DLD1 (cell line): ENCODE results near the gene ADORA2A.

Experiments
- in situ Hi-C: cut with HindIII; loops from 2 replicates; pipeline ENCODE4 v1.10.0; 2017; ENCODE audit warnings: low sequenced_read_pairs

Gene ADORA2A

DNA sequence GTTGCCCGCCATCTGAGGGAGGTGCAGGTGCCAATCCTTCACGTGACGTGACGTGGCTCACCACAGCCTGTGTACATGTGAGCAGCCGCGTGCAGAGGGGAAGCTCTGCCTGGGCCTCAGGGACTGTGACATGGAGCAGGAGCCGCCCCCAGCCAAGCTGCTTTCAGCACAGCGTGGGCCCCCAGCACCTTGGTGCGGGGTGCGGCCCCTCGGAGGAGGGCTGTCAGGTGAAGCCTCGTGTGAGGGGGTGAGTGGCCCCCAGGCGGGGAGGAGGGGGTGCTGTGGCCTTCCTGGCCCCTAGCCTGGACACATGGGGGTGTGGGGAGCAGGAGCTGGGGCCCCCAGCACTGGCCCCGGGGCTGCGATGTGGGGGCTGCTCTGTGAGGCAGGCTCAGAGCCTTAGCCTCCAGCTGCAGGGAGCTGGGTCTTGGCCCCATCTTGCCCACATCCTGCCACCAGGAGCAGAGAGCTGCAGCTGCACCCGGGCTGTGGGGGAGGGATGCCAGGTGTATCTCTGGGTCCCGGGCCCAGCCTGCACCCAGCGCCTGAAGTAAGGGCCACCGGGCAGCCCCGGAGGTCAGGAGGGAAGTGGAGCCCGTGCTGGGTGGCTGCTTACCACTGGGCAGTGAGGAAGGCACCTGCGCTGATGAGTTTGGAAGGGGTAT is at the start of gene ADORA2A:
TSS of gene ADORA2A (plus strand) at position 100 of the 665 bp plus-strand sequence. CDS start 5,806 bp downstream, outside the sequence.
- in situ Hi-C loops, result no loop called here

DNA sequence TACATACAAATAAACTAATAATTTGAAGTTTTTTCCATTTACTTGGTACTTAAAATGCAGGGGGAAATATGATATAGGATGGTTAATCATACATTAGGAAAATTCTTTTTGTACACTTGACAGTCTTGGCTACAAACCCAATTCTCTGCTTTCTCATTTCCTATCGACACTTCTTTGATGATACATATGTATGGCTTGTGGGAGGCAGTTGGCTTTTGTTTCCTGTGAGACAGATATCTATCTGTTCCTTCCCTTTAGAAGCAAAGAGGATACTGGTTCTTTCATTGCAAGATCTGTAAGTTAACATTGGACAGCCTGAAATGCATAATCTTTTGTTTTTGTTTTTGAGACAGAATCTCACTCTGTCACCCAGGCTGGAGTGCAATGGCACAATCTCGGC is 47.9 kb upstream of the ADORA2A start:
- in situ Hi-C loops, result no loop called here

DNA sequence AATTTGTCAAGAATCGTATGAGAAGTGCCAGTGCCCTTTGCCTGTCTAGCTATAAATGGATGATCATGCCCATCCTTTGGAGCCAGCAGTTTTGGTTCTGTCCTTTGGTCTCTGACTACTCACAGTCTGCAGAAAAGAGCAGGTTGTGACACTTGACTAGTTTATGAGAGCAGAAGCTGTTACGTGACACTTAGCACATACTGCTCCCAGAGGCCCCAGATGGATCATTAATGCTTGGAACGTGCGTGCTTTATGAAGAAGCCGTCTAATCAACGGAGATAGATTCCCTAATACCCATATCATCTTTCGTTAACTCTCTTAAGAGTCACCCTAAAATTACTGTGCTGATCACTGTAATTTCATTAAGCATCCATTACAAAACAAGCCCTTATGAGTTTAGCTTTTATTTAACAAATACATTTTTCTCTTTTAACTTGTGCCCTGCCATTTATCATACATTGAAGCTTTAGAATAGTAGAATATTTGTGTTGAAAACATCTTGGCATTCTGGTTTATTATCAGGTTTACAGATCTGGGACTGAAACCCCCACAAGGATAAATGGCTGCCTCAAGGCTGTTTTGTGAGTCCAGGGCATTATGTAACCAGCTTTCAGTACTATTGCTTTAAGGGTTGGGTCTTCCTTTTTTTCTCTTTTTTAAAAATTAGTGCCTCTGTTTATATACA is 47.0 kb upstream of the ADORA2A start:
- in situ Hi-C loops, result no loop called here

DNA sequence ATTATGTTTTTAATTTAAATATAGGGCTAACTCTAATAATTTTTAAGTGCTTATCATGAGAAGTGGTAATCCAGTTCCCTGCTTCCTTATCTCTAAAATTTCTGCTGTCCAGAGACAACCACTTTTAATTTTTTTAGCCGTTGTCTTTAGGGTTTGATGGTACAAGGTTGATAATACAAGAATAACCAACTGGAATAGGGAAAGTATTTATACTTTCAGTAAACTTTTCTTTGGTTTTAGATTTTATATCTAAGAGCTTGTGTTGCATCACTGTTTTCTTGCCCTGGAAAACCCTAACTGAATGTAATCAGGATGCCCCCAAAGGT is 46.5 kb upstream of the ADORA2A start:
- in situ Hi-C loops, result no loop called here

DNA sequence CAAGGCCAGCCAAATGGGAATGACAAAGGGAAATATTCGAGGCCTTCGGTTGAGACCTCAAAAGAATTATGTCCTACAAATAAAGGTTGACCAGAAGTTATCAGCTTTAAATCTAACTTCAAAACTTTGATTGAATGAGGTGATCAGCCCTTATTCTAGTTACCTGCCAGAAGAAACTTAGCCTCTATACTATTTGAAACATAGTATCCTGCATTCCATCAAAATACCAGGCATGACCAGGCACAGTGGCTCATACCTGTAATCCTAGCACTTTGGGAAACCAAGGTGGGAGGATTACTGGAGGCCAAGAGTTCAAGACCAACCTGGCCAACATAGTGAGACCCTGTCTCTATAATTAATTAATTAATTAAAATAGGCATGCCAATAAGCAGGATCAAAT is 44.3 kb upstream of the ADORA2A start:
- in situ Hi-C loops, result no loop called here

DNA sequence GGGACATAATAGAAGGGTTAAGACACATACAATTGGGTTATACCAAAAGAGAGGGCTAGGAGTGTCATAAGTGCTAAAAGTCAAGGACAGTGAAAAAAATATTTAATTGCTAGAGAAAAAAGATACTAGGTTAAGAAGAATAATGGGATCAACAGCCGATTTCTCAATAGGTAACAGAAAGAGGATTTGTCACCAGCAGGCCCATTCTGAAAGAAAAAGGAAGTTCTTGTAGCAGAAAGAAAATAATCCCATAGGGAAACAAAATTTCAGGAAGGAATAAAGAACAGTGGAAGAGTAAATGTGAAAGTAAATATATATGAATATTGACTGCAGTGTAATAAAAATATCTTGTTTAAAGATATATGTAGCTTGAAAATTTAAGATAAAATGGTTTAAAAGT is 43.3 kb upstream of the ADORA2A start:
- in situ Hi-C loops, result no loop called here

DNA sequence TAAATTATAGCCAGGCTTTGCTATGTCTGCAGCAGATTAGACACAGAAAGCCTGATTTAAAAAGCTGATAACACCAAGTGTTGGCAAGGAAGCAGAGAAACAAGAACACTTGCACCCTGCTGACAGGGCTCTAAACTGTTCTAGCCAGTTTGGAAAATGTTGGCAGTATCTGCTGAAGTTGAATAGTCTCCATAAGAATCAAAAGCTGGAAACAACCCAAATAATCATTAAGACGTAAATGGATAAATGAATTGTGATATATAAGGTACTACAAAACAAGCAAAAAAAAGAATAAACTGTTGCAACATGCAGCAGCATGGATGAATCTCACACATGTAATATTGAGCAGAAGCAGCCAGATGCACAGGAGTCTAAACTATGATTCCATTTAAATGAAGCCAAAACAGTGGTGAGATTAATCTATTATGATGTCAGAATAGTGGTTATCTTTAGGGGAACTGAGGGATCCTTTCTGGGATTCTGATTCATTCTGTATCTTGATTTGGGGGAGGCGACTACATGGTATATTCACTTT is 40.4 kb upstream of the ADORA2A start:
- in situ Hi-C loops, result no loop called here

DNA sequence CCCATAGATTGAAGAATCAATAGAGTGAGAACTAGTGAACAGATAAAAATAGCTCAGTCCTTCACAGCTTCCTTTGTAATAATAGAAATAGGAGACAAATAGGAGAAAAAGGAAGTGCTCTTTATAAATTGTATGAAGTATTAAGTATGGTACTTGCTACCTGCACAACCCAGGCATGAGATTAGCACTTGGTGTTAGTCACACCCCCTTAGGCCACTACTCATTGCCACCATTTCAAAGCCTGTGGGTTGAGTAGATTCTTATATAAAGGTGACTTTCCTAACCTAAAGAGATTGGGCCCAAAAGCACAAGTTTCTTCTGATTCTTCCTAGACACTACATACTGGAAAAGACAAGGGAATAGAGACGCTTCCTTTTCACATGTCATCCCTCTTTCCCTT is 37.7 kb upstream of the ADORA2A start:
- in situ Hi-C loops, result no loop called here

DNA sequence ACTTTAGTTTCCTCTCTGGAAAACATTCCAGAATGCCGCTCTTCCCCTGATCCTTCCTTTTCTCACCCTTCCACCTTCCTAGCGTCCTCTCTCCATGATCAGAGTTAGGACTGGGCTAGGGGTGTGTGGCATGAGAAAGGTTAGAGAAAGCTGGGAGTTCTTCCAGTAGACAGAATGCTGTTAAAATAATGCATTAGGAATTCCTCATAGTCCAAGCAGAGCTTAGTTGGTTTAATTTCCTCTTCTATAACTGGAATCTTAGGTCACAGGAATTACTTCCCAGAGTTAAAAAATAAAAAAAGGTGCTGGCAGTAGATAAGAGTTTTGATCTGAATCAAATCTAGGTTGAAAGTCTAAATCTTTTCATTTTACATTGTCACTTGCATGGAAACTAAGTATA is 37.2 kb upstream of the ADORA2A start:
- in situ Hi-C loops, result no loop called here

DNA sequence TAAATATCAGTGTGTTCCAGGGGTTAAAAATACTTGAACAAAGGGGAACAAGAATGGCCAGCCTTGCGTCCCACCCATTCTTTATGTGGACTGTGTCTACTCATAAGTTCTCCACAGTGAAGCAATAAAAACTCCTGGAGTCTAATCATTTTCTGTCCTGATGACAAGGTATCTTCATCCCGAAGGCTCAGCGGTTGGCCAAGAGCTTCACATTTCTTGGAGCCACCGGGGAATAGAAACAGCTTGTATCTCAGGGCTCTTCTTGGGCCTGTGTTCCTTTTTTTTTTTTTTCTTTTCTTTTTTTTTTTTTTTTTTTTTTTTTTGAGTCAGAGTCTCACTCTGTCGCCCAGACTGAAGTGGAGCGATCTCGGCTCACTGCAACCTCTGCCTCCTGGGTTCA is 36.8 kb upstream of the ADORA2A start:
- in situ Hi-C loops, result no loop called here

DNA sequence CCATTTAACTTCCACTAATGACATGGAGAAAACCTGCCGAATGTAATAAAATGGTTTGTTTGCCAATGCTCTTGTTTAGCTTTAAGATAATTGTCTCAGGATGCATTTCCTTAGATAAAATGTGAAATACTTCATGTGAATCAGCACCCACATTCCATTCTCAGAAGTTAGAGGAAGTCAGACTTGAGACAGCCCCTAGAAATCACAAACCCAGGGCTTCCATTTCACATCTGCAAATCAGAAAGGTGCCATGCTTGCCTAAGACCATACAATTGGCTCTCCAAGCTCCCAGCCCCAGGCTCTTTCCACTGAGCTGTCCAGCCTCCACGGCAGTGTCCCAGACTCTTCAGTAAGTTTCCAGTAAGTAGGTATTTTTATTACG is 35.6 kb upstream of the ADORA2A start:
- in situ Hi-C loops, result no loop called here

DNA sequence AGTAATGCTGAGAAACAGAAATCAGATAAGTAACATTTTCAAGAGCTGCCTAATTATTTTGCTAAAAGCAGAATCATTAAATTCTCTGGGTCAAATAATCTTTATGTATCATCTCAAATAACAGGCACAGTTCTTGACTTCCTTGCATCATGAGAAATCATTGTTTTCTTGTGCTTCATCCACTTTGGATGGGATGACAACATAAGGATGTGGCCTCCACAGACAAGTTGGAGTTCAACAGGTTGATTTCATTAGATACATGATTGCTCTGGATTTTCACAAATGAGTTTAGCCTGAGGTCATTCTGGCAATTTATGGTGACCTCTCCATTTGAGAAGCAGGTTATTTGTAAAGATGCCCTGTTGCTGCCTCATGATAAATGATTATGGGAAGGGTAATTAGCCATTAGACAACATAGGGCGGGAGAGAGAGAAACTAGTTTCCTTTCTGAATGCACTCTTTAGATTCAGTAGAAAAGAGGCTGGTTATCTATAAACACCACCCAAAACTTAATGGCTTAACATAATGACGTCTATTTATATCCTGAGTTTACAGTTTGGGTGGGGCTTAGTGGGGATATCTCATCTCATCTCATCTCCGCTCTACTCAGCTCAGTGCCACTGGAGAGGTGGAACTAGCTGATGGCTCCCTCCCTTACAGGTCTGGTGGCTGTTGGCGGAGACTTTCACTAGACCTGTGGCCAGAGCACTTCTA is 35.0 kb upstream of the ADORA2A start:
- in situ Hi-C loops, result no loop called here

DNA sequence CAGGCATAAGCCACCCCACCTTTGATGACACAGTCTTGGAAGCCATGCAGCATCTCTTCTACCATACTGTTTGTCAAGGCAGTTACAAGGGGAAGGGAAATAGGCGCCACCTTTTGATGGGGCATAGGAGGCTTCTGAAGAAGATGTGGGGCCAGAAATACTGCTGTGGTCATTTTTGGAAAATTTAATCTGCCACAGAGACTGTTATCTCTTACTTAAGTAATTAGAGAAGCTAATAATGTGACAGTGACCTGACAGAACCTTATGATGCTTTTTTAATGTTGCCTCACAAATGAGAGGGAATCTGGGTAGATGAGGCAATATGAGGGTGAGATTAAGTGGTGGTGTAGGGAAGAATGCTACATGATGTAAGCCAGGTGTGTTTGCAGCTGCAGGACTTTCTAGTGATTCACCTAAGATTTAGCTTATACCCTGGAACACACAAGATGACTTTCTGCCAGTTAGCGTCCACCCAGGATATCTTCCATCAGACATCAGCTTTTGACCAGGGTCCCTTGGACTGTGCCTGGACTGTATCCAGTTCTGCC is 34.3 kb upstream of the ADORA2A start:
- in situ Hi-C loops, result no loop called here

DNA sequence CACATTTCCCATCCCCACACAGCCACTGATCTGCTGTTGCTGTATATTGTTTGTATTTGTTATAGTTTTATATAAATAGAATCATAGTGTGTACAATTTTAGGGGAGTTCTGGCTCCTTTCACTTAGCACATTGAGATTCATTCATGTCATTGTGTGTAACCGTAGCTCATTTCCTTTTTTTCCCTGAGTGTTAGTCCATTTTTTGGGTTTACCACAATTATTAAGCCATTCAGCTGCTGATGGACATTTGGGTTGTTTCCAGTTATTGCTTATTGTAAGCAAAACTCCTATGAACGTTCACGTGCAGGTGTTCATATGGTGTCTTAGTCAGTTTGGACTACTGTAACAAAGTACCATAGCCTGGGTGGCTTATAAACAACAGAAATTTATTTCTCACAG is 33.6 kb upstream of the ADORA2A start:
- in situ Hi-C loops, result no loop called here

DNA sequence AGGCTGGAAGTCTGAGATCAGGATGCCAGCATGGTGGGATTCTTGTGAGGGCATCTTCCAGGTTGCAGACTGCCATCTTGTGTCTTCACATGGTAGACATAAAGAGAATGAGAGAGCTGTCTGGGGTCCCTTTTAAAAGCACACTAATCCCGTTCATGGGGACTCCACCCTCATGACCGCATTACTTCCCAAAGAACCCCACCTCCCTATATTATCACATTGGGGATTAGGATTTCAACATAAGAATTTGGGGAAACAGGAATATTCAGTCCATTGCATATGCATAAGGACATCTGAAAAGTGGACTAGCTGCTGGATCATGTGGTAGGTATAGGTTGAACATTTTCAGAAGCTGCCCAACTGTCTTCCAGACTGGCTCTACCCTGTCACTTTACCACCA is 33.1 kb upstream of the ADORA2A start:
- in situ Hi-C loops, result no loop called here

DNA sequence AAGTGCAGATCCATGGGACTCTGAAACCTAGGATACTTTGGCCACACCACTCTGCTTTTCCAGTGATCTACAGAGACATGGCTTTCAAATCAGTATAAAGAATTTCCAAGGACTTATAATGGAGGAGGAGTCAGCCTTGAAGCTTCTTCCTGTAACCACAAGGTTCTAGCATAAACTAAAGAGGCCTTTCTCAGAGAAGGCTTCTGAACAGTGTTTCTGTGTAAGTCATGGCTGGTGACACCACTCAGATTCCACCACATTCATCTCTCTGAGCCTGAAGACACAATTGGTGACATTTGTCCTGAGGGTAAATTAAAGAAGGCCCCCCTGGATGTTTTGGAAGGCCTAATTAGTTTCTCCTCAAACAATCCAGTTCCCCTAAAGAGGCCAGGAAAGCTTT is 29.0 kb upstream of the ADORA2A start:
- in situ Hi-C loops, result no loop called here

DNA sequence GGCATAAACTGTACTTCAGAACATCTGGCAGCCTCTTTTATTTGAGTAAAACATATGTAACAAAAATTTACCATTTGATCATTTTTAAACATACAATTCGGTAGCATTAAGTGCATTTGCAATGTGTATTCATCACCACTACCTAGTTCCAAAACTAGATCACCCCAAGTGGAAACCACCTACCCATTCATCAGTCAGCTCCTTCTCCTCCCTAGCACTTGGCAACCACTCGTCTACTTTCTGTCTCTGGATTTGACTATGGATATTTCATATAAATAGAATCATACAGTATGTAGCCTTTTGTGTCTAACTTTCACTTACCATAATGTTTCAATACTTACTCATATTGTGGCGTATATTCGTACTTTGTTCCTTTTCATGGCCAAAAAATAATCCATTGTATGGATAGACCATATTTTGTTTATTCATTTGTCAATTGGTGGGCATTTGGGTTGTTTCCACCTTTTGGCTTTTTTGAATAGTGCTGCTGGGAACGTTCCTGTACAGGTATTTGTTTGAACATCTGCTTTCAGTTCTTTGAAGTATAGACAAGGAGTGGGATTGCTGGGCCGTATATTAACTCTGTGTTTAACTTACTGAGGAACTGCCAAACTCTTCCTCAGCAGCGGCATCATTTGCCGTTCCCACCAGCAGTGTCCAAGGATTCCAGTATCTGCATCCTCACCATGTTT is 27.2 kb upstream of the ADORA2A start:
- in situ Hi-C loops, result no loop called here

DNA sequence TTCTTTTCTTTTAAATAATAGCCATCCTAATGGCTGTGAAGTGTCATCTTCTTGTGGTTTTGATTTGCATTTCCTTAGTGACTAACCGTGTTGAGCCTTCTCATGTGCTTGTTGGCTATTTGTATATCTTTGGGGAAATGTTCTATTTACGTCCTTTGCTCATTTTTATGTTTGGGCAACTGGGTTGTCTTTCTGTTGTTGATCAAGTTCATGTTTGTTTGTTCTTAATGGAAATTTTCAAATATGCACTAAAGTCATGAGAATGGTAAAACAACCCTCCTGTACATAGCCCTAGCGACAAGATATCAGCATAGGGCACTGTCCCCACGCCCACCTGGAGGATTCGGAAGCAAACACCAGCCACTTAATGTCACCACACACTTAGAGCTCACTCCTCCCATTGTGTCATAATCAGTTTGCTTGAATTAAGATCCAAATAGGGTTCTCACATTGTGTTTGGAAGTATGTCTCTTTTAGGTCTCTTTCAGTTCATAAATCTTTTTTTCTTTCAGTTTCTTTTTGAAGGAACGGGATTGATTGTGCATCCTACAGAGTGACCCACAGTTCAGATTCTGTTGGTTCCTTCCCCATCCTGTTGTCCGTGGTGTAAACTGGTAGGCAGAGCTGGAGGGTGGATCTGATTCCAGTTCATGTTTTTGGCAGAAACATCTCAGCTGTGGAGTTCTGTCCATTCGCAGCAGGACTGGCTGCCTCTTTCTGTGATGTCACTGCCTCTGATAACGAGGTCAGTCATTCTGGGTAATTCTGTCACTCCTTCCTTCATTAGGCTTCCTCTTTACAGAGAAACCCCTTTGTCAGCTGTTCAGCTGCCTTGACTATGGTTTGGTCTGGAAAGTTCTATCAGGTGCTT is 26.4 kb upstream of the ADORA2A start:
- in situ Hi-C loops, result no loop called here

DNA sequence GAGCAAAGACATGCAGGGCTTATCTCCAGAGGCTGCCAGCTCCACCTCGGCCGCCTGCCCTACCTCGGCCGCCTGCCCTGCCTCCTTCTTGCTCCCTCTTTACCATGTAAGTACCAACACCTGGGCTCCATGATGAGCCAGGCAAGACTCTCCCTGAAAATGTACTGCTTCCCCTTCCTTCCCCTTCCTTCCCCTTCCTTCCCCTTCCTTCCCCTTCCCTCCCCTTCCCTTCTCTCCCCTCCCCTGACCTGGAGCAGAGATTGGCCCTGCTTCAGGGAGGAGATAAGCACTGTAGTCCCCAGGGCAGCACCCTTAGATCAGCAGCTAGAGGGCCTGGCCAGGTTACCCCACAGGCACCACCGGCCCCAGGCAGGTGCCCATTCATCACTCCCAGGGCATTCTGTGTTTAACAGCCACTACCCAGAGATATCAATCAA is 25.4 kb upstream of the ADORA2A start:
- in situ Hi-C loops, result no loop called here
